Right lobe of liver (tissue), 4 donors: Measurements from ENCODE around the gene ITGB8.

ENCODE experiments used
- POLR2A ChIP-seq: fragments of 450-650 bp; IDR thresholded peaks from one replicate; pipeline ENCODE4 v1.6.1; 2017; ENCODE audit warnings: antibody characterized with exemption, mild to moderate bottlenecking
- TF ChIP-seq, protein P1 (sequence below), 4 donors: fragments of 200-600 bp in 3 of 4; fragments of 450-650 bp in 1 of 4; IDR thresholded peaks; one replicate each; pipeline versions ENCODE4 v1.5.1 to v1.8.0; 2016 to 2022; ENCODE audit warnings: antibody characterized with exemption in 4 of 4, mild to moderate bottlenecking in 2 of 4
- donor health status: DM: no; HTN: no; CAD: no.
- donor health status: DM: no; HTN: no; CAD: no.
- donor health status: DM: no; HTN: yes; CAD: no.

DNA sequence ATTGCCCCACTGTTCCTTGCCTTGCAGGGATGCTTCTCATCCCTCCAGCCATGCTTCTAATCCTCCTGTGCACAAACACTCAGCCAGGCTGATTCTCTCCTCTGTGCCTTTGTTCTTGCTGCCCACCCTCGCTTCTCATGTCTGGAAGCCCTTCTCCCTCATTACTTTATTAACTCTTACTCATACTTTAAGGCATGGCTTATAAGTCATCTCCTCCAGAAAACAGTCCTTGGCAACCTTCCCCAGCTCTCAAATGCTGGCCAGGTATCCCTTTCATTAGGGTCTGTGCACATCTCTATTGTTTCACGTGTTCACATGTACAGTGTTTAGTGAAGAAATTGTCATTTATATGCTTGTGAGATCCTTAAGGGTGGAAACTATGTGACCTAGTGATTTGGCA, 62.9 kb downstream of the ITGB8 start:
- no peak for TF ChIP-seq POLR2A
- TF ChIP-seq, protein P1, sequence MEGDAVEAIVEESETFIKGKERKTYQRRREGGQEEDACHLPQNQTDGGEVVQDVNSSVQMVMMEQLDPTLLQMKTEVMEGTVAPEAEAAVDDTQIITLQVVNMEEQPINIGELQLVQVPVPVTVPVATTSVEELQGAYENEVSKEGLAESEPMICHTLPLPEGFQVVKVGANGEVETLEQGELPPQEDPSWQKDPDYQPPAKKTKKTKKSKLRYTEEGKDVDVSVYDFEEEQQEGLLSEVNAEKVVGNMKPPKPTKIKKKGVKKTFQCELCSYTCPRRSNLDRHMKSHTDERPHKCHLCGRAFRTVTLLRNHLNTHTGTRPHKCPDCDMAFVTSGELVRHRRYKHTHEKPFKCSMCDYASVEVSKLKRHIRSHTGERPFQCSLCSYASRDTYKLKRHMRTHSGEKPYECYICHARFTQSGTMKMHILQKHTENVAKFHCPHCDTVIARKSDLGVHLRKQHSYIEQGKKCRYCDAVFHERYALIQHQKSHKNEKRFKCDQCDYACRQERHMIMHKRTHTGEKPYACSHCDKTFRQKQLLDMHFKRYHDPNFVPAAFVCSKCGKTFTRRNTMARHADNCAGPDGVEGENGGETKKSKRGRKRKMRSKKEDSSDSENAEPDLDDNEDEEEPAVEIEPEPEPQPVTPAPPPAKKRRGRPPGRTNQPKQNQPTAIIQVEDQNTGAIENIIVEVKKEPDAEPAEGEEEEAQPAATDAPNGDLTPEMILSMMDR (IDR thresholded peaks at IDR 0.05), result no peak
